T-cell (primary cell): ENCODE results near the gene CELA2B. TPM values are rescaled to one million over a fixed set of nuclear protein-coding genes. Genes with fewer than 3 reads are reported as not detected.

Experiments
- ATAC-seq, 4 experiments: fragments of 200-7000 bp in 3 of 4; fragments of 150-1000 bp in 1 of 4; cut with Tn5 transposase; replicated peaks in 1 of 4; 1 replicate in 3 of 4; 2 replicates in 1 of 4; pipeline ENCODE4 v1.10.0; 2021; ENCODE audit warnings: moderate library complexity in 3 of 4, mild to moderate bottlenecking in 2 of 4, moderate number of reproducible peaks in 1 of 4
- CTCF ChIA-PET, 2 donors: fragments of 300-600 bp; sonication (Branson Sonifier 250); formaldehyde crosslinking; loops; one replicate each; lab custom pipeline; 2022; ENCODE audit warnings: antibody characterized with exemption in 2 of 2; lab: Charles Lee
- POLR2A ChIA-PET, 2 donors: fragments of 300-600 bp; sonication (Branson Sonifier 250); formaldehyde crosslinking; loops; one replicate each; lab custom pipeline; 2022; ENCODE audit warnings: antibody characterized with exemption in 2 of 2; lab: Charles Lee
- DNase-seq, 35 experiments: peaks; one replicate each; pipeline versions ENCODE4 v3.0.0 to v3.0.0-alpha.2; 2013 to 2023
- H3K27ac ChIP-seq: one replicate; pipeline ENCODE4 v1.5.1; 2013; ENCODE audit warnings: low read length
- H3K27me3 ChIP-seq, 2 experiments: replicated peaks in 1 of 2; 1 replicate in 1 of 2; 2 replicates in 1 of 2; pipeline versions ENCODE4 v1.6.1 to v1.7.0; 2013; ENCODE audit warnings: low read length in 1 of 2, mixed read lengths in 1 of 2; ENCODE audit not compliant: control insufficient read depth in 2 of 2, insufficient read depth in 2 of 2; ENCODE audit errors: extremely low read depth in 1 of 2
- H3K36me3 ChIP-seq, 2 donors: 1 replicate in 1 of 2; 2 replicates in 1 of 2; pipeline versions ENCODE4 v1.6.1 to v1.7.0; 2013; ENCODE audit warnings: low read length in 1 of 2; ENCODE audit not compliant: control insufficient read depth in 2 of 2, insufficient read depth in 1 of 2; ENCODE audit errors: extremely low read depth in 1 of 2
- H3K4me1 ChIP-seq, 2 experiments: 1 replicate in 1 of 2; 2 replicates in 1 of 2; pipeline versions ENCODE4 v1.6.1 to v1.7.0; 2013; ENCODE audit warnings: low read length in 2 of 2, mixed read lengths in 1 of 2; ENCODE audit not compliant: insufficient read depth in 2 of 2, control insufficient read depth in 1 of 2; ENCODE audit errors: extremely low read depth in 1 of 2
- H3K4me3 ChIP-seq, 2 donors: 1 replicate in 1 of 2; 2 replicates in 1 of 2; pipeline versions ENCODE4 v1.5.1 to v1.7.0; 2013; ENCODE audit warnings: mild to moderate bottlenecking in 2 of 2, low read length in 1 of 2, moderate library complexity in 1 of 2; ENCODE audit not compliant: control insufficient read depth in 1 of 2; ENCODE audit errors: extremely low read depth in 1 of 2
- H3K9me3 ChIP-seq: 2 replicates; pipeline ENCODE4 v1.7.0; 2013
- H3K27ac Mint-ChIP-seq, 2 donors: one replicate each; pipeline ENCODE4 v1.8.0; 2020 to 2021; ENCODE audit warnings: mild to moderate bottlenecking in 2 of 2, mixed read lengths in 2 of 2
- H3K27me3 Mint-ChIP-seq, 2 donors: one replicate each; pipeline ENCODE4 v1.8.0; 2021 to 2022; ENCODE audit warnings: mixed read lengths in 2 of 2
- H3K36me3 Mint-ChIP-seq: one replicate; pipeline ENCODE4 v1.8.0; 2021; ENCODE audit warnings: mixed read lengths
- H3K4me1 Mint-ChIP-seq, 3 donors: one replicate each; pipeline ENCODE4 v1.8.0; 2020 to 2022; ENCODE audit warnings: mixed read lengths in 3 of 3, mild to moderate bottlenecking in 1 of 3
- H3K4me3 Mint-ChIP-seq, 3 donors: one replicate each; pipeline ENCODE4 v1.8.0; 2020 to 2022; ENCODE audit warnings: mild to moderate bottlenecking in 3 of 3, mixed read lengths in 3 of 3, moderate library complexity in 3 of 3
- H3K9me3 Mint-ChIP-seq, 3 donors: one replicate each; pipeline ENCODE4 v1.8.0; 2020 to 2022; ENCODE audit warnings: mixed read lengths in 3 of 3
- WGBS: methylation state at CpG from one replicate; pipeline ENCODE4 v1.1.5; 2013; ENCODE audit warnings: missing lambda C conversion rate; ENCODE audit not compliant: insufficient coverage; 5-methylcytosine and 5-hydroxymethylcytosine counted together
- total RNA-seq, 35 experiments: library from RNA in 6 of 35; stranded (reverse) in 6 of 35; fragments of 120-200 nt in 1 of 35; gene quantifications; one replicate each; pipeline versions ENCODE4 v1.2.1 to v1.2.4 and lab custom pipeline; 2013 to 2026

CELA2B gene
- total RNA-seq, 5 donors from 2014 or later (not counting 1 experiment from before 2014, with no cell fraction given): 0.30 to 0.41 TPM; not detected in 3

- H3K36me3 ChIP-seq: peaks cover 5 to 29% of the 10 kb centered on the region in 2 donors
- peaks cover 24% of the 10 kb centered on the region for H3K36me3 Mint-ChIP-seq
- WGBS: 28% methylated on average over 6 of the region's 17 CpGs
- no peak overlapping the region for H3K27ac Mint-ChIP-seq
- H3K9me3 Mint-ChIP-seq: no peaks in the 10 kb centered on the region
- DNase-seq (peak in 31 of 35 experiments; percentile 6 to 59 (median 33)), ATAC-seq (peak; percentile 48 to 63 (median 51))
- ChIA-PET CTCF (no interaction called here), POLR2A (no interaction called here)
- H3K4me1 Mint-ChIP-seq: no peaks in the 10 kb centered on the region
- H3K4me3 ChIP-seq: no peak overlapping the region
- H3K27me3 Mint-ChIP-seq: no peaks in the 10 kb centered on the region
- H3K9me3 ChIP-seq: no peaks in the 10 kb centered on the region
- H3K27ac ChIP-seq: no peak overlapping the region
- no peak overlapping the region for H3K4me3 Mint-ChIP-seq
- H3K27me3 ChIP-seq: no peaks in the 10 kb centered on the region
- H3K4me1 ChIP-seq: no peaks in the 10 kb centered on the region
Measured at GRCh38 chr1:15501208-15502032, 25.5 kb downstream of the CELA2B start.

- Mint-ChIP-seq H3K9me3 (no peaks in the 10 kb centered on the region), H3K36me3 (peaks cover 23% of the 10 kb centered on the region), H3K4me3 (no peak overlapping the region), H3K4me1 (no peaks in the 10 kb centered on the region), H3K27ac (no peak overlapping the region), H3K27me3 (no peaks in the 10 kb centered on the region)
- Histone ChIP-seq H3K27me3 (no peaks in the 10 kb centered on the region), H3K36me3 (peaks cover 5 to 37% of the 10 kb centered on the region in 2 donors), H3K9me3 (no peaks in the 10 kb centered on the region), H3K27ac (no peak overlapping the region), H3K4me3 (no peak overlapping the region), H3K4me1 (no peaks in the 10 kb centered on the region)
- CTCF ChIA-PET: no interaction called here
- POLR2A ChIA-PET: no interaction called here
- ATAC-seq (no peak), DNase-seq (no peak)
- WGBS: 93% methylated on average over 3 of the region's 4 CpGs
Measured at GRCh38 chr1:15504436-15504835, 28.5 kb downstream of the CELA2B start.

GRCh38 chr1:15506831-15507230 lies 30.9 kb downstream of the CELA2B start:
- Histone ChIP-seq H3K4me3 (no peak overlapping the region), H3K9me3 (no peaks in the 10 kb centered on the region), H3K27ac (no peak overlapping the region), H3K36me3 (peaks cover 5 to 27% of the 10 kb centered on the region in 2 donors), H3K27me3 (no peaks in the 10 kb centered on the region), H3K4me1 (no peaks in the 10 kb centered on the region)
- no peak overlapping the region for H3K4me3 Mint-ChIP-seq
- peaks cover 20% of the 10 kb centered on the region for H3K36me3 Mint-ChIP-seq
- DNase-seq (no peak), ATAC-seq (no peak)
- ChIA-PET POLR2A (no interaction called here), CTCF (no interaction called here)
- H3K4me1 Mint-ChIP-seq: peaks cover 0 to 7% (median 5%) of the 10 kb centered on the region in 3 donors
- H3K9me3 Mint-ChIP-seq: no peaks in the 10 kb centered on the region
- no peaks in the 10 kb centered on the region for H3K27me3 Mint-ChIP-seq
- H3K27ac Mint-ChIP-seq: no peak overlapping the region
- 93% methylated on average over 8 of the region's 17 CpGs for WGBS

DNA sequence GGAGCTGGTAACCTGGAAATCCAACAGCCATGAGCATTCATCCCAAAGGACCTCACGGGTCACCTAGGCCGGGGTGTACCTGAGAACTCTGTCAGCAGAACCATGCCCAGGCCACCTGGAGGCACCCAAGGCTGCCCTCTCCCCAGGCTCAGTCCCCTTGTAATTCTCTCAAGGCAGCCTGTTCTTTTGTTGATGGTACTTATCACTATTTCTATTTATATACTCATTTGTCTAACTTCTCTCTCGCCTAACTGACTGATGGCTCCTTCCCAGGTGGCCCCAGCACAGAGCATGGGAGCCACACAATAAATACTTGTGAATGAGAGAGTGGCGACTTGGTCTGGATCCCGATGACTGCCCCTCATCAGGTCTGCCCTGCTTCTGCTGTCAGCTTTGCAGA lies 31.4 kb downstream of the CELA2B start:
- H3K27ac Mint-ChIP-seq: no peak overlapping the region
- DNase-seq: no peak
- H3K9me3 Mint-ChIP-seq: no peaks in the 10 kb centered on the region
- no peaks in the 10 kb centered on the region for H3K27me3 Mint-ChIP-seq
- ChIA-PET POLR2A (no interaction called here), CTCF (no interaction called here)
- Histone ChIP-seq H3K4me3 (no peak overlapping the region), H3K27me3 (no peaks in the 10 kb centered on the region), H3K4me1 (no peaks in the 10 kb centered on the region), H3K36me3 (peaks cover 5 to 27% of the 10 kb centered on the region in 2 donors), H3K27ac (no peak overlapping the region), H3K9me3 (no peaks in the 10 kb centered on the region)
- H3K36me3 Mint-ChIP-seq: peaks cover 24% of the 10 kb centered on the region
- no peak overlapping the region for H3K4me3 Mint-ChIP-seq
- no peak for ATAC-seq
- peaks cover 0 to 7% (median 5%) of the 10 kb centered on the region in 3 donors for H3K4me1 Mint-ChIP-seq
- 91% methylated on average over 2 of the region's 5 CpGs for WGBS

DNA sequence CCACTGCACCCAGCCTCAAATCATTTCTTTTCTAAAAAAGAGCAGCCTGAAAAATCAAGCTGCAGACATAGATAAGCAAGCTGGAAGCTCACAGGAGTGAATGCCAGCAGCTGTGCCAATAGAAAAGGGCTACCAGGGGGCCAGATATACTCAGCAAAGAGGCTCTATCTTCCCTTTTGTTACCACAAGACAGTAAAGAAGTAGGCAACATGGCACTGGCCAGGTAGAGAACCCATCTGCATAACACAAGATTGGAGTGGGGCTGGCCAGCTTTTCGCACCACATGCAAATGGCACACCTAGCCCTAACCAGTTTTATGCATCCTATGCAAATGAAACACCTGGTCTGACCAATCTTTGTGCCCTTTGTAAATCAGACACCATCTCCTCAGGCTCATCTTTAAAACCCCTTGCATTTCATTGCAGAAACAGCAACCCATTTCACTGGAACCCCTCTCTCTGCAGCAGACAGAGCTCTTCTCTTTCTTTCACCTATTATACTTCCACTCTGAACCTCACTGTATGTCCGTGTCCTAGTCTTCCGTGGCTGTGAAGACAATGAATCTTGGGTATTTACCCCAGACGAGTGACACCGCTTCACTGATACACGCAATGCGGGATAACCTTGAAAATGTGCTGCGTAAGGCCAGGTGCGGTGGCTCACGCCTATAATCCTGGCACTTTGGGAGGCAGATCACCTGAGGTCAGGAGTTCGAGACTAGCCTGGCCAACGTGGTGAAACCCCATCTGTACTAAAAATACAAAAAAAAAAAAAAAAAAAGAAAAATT lies 33.0 kb downstream of the CELA2B start:
- ChIA-PET CTCF (no interaction called here), POLR2A (interaction anchor here in 1 of 2 donors (0.5 kb wide), 1 partner anchor 85 kb away, joined by 3 read pairs; no protein-coding TSS in a partner anchor)
- Mint-ChIP-seq H3K36me3 (peaks cover 35% of the 10 kb centered on the region), H3K27ac (no peak overlapping the region), H3K9me3 (no peaks in the 10 kb centered on the region), H3K4me3 (no peak overlapping the region), H3K27me3 (no peaks in the 10 kb centered on the region), H3K4me1 (peaks cover 4 to 8% (median 5%) of the 10 kb centered on the region in 3 donors)
- no peaks in the 10 kb centered on the region for H3K9me3 ChIP-seq
- no peaks in the 10 kb centered on the region for H3K4me1 ChIP-seq
- H3K4me3 ChIP-seq: no peak overlapping the region
- no peaks in the 10 kb centered on the region for H3K27me3 ChIP-seq
- H3K27ac ChIP-seq: no peak overlapping the region
- DNase-seq (no peak), ATAC-seq (no peak)
- peaks cover 5 to 23% of the 10 kb centered on the region in 2 donors for H3K36me3 ChIP-seq
- over 99% methylated on average over 9 of the region's 12 CpGs for WGBS

DNA sequence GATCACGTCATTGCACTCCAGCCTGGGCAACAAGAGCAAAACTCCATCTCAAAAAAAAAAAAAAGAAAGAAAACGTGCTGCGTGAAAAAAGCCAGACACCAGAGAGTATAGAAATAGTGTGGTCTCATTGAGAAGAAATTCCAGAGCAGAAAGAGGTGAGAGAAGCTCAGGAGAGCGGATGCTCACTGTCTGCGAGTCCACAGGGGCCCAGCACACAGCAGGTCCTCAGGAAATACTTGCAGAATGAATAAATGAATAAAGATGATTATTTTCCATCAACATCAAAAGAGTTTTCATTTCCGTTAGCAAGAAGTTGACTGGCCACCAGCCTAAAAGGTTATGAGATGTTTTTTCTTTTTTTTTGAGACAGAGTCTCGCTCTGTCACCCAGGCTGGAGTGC lies 33.7 kb downstream of the CELA2B start:
- ChIA-PET POLR2A (no interaction called here), CTCF (no interaction called here)
- no peak overlapping the region for H3K27ac Mint-ChIP-seq
- ATAC-seq (no peak), DNase-seq (no peak)
- H3K4me1 Mint-ChIP-seq: peaks cover 5 to 15% (median 10%) of the 10 kb centered on the region in 3 donors
- peaks cover 0 to under 1% of the 10 kb centered on the region in 2 experiments for H3K4me1 ChIP-seq
- no peaks in the 10 kb centered on the region for H3K27me3 Mint-ChIP-seq
- no peak overlapping the region for H3K27ac ChIP-seq
- no peaks in the 10 kb centered on the region for H3K9me3 Mint-ChIP-seq
- no peak overlapping the region for H3K4me3 Mint-ChIP-seq
- peaks cover 0 to 24% of the 10 kb centered on the region in 2 donors for H3K36me3 ChIP-seq
- H3K9me3 ChIP-seq: no peaks in the 10 kb centered on the region
- WGBS: no CpG with 5 or more reads among the region's 7 CpGs
- peaks cover 40% of the 10 kb centered on the region for H3K36me3 Mint-ChIP-seq
- no peaks in the 10 kb centered on the region for H3K27me3 ChIP-seq
- H3K4me3 ChIP-seq: no peak overlapping the region
